GM23248 (cell line): Measurements from ENCODE around the gene PAQR5. TPM values are rescaled to one million over a fixed set of nuclear protein-coding genes. Genes with fewer than 3 reads are reported as not detected.

Source experiments
- DNase-seq: peaks from one replicate; pipeline ENCODE4 v3.0.0-alpha.2; 2015
- H2AFZ ChIP-seq: fragments of 200-600 bp; sonication (generic); 2 replicates; pipeline ENCODE4 v1.6.1; 2016; ENCODE audit warnings: antibody characterized with exemption
- H3F3A ChIP-seq: fragments of 200-600 bp; sonication (generic); 2 replicates; pipeline ENCODE4 v1.6.1; 2016; ENCODE audit warnings: mild to moderate bottlenecking, antibody characterized with exemption, mixed run types; ENCODE audit not compliant: insufficient read depth
- H3K27ac ChIP-seq: fragments of 200-600 bp; sonication (generic); 2 replicates; pipeline ENCODE4 v1.5.1; 2016; ENCODE audit warnings: mild to moderate bottlenecking
- H3K27me3 ChIP-seq: fragments of 200-600 bp; sonication (generic); replicated peaks from 2 replicates; pipeline ENCODE4 v1.6.1; 2016; ENCODE audit warnings: mild to moderate bottlenecking; ENCODE audit not compliant: insufficient read depth
- H3K36me3 ChIP-seq: fragments of 200-600 bp; sonication (generic); 2 replicates; pipeline ENCODE4 v1.6.1; 2016; ENCODE audit warnings: low read depth, mild to moderate bottlenecking
- H3K4me1 ChIP-seq: fragments of 200-600 bp; sonication (generic); 2 replicates; pipeline ENCODE4 v1.6.1; 2016; ENCODE audit warnings: mild to moderate bottlenecking; ENCODE audit not compliant: insufficient read depth
- H3K4me2 ChIP-seq: fragments of 200-600 bp; sonication (generic); one replicate; pipeline ENCODE4 v1.6.1; 2016; ENCODE audit warnings: mild to moderate bottlenecking; ENCODE audit not compliant: unreplicated experiment
- H3K4me3 ChIP-seq: fragments of 200-600 bp; sonication (generic); 2 replicates; pipeline ENCODE4 v1.5.1; 2016; ENCODE audit warnings: mild to moderate bottlenecking
- H3K79me2 ChIP-seq: fragments of 200-600 bp; sonication (generic); 2 replicates; pipeline ENCODE4 v1.6.1; 2016; ENCODE audit warnings: mild to moderate bottlenecking; ENCODE audit not compliant: insufficient read depth
- H3K9ac ChIP-seq: fragments of 200-600 bp; sonication (generic); 2 replicates; pipeline ENCODE4 v1.6.1; 2016; ENCODE audit warnings: mild to moderate bottlenecking
- H3K9me2 ChIP-seq: fragments of 200-600 bp; sonication (generic); 2 replicates; pipeline ENCODE4 v1.6.1; 2016; ENCODE audit warnings: mixed run types, mild to moderate bottlenecking, moderate library complexity; ENCODE audit not compliant: insufficient read depth
- H3K9me3 ChIP-seq: fragments of 200-600 bp; sonication (generic); one replicate; pipeline ENCODE4 v1.6.1; 2017; ENCODE audit warnings: low read depth
- H4K20me1 ChIP-seq: fragments of 200-600 bp; sonication (generic); 2 replicates; pipeline ENCODE4 v1.6.0; 2016; ENCODE audit not compliant: insufficient read depth
- EZH2 ChIP-seq: fragments of 200-600 bp; sonication (generic); IDR thresholded peaks from 2 replicates; pipeline ENCODE4 v1.6.1; 2018; ENCODE audit warnings: antibody characterized with exemption, mild to moderate bottlenecking; ENCODE audit not compliant: insufficient read depth, poor library complexity, severe bottlenecking
- EZH2phosphoT487 ChIP-seq: fragments of 200-600 bp; sonication (generic); IDR thresholded peaks from 2 replicates; pipeline ENCODE4 v1.6.1; 2018; ENCODE audit warnings: antibody characterized with exemption, moderate library complexity, mild to moderate bottlenecking, low read depth; ENCODE audit not compliant: insufficient read depth
- WGBS, 2 experiments: methylation state at CpG; one replicate each; pipeline ENCODE4 v1.1.6; 2015 to 2017; ENCODE audit warnings: low lambda C conversion rate in 2 of 2, low coverage in 1 of 2; ENCODE audit errors: missing lambda C conversion rate in 2 of 2; 5-methylcytosine and 5-hydroxymethylcytosine counted together
- in situ Hi-C: fragments of 300-500 bp; cut with MboI; formaldehyde crosslinking; loops from 2 replicates; pipeline ENCODE4 v1.15.0; 2020
- polyA plus RNA-seq: library from polyadenylated mRNA; unstranded; fragments of >200 nt; fragmentation: Nextera tagmentation; extraction: Ambion mirVana; gene quantifications from 2 replicates; pipeline ENCODE4 v1.2.1, GENCODE V29; 2016
- total RNA-seq: library from RNA; depleted of rRNA; stranded (reverse); fragments of >200 nt; shearing (Covaris generic); gene quantifications from 2 replicates; pipeline ENCODE4 v1.2.3, GENCODE V29; 2014

The PAQR5 gene
- total and polyA plus RNA-seq, 2 experiments from 2014 or later = 3.8 to 5.7 TPM

DNA sequence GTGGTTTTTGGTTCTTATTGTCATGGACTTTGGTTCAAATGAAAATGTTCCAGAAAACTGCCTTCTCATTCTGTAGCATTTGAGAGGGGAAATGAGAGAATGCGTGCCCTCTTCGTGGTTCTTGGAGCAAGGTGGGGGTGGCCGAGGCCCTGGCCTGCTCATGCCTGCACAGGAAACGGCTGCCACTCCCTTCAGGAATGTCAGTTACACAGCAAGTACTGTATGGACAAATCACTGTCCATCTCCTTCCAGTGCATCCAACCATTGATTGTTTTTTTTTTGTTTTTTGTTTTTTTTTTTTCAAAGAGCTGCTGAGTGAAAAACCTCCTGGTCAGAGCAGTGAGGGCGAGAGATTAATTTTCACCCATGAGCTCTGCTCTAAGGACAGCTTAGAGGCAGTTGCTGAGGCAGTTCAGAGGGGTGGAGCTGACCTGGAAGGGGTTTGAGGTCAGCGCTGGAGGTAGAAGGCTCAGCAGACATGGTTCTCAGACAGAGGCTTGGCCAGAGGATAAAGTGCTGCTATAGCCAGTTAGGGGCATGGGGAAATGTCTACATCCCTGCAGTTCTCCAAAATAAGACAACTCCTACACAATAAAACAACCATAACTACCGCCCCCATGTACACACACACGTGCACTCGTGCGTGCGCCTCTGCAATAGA lies 95.2 kb downstream of the PAQR5 start:
- Histone ChIP-seq H3F3A (peaks cover 4% of the 10 kb centered on the region; the same call in 1 of the 2 replicates), H3K79me2 (no peaks in the 10 kb centered on the region), H3K4me1 (peaks cover 18% of the 10 kb centered on the region), H3K9me2 (no peaks in the 10 kb centered on the region), H3K27ac (no peak overlapping the region), H3K9ac (no peak overlapping the region), H3K27me3 (no peaks in the 10 kb centered on the region), H3K4me2 (peak overlapping the region; percentile 39), H3K9me3 (no peaks in the 10 kb centered on the region), H3K36me3 (no peaks in the 10 kb centered on the region), H3K4me3 (no peak overlapping the region), H2AFZ (peak overlapping the region; percentile 68), H4K20me1 (no peaks in the 10 kb centered on the region)
- in situ Hi-C loops = loop anchor here (25.0 kb wide), 1 partner anchor 332 kb away; no protein-coding TSS in a partner anchor
- WGBS, 2 experiments = 62 to 64% methylated on average over 11 of the region's 11 CpGs
- TF ChIP-seq EZH2 (no peak), EZH2phosphoT487 (no peak)
- no peak for DNase-seq

DNA sequence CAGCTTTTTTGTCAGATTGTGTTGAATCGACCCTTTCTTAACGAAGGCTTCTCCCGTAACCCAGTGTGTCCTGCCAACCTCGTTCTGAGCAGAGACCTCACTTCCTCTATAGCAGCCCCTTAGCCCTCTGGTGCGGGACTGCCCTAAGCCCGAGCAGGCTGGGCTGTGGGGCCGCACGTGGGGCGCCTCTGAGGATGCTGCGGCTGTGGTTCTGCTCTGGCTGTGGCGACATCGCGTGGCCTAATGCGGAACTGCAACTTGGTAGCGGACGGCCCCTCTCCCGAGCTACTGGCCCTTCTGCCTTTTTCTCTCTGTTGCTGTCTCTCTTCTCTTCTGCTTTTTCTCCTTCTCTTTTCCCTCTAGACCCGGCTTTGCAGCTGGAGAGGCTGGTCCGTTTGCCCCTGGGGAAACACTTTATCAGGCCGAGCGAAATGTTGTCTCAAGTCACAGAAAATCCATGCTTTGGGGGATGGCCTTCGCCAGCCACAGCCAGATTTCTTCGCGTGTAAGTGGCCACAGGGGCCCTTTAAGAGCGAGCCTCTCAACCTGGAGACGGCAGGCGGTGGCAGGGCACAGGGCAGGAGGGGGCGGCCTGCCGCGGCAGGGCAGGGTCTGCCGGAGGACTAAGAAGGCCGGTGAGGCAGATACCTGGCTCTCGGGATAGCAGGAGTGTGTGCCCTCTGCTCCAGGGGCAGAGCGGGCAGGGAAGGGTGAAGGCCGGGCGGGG lies 96.0 kb downstream of the PAQR5 start:
- H3K27ac ChIP-seq = no peak overlapping the region
- H3K9me3 ChIP-seq = no peaks in the 10 kb centered on the region
- TF ChIP-seq EZH2phosphoT487 (no peak), EZH2 (no peak)
- no peaks in the 10 kb centered on the region for H3K36me3 ChIP-seq
- H3K9ac ChIP-seq = no peak overlapping the region
- H3K4me3 ChIP-seq = no peak overlapping the region
- peaks cover 18% of the 10 kb centered on the region for H3K4me1 ChIP-seq
- peaks cover 11% of the 10 kb centered on the region; the same call in 1 of the 2 replicates for H3F3A ChIP-seq
- in situ Hi-C loops = loop anchor here (25.0 kb wide), 1 partner anchor 332 kb away; no protein-coding TSS in a partner anchor
- no peaks in the 10 kb centered on the region for H3K27me3 ChIP-seq
- H3K79me2 ChIP-seq = no peaks in the 10 kb centered on the region
- H2AFZ ChIP-seq = peak overlapping the region; percentile 68
- H4K20me1 ChIP-seq = no peaks in the 10 kb centered on the region
- peak overlapping the region; percentile 39 for H3K4me2 ChIP-seq
- peak; percentile 82 for DNase-seq
- H3K9me2 ChIP-seq = no peaks in the 10 kb centered on the region
- WGBS, 2 experiments = 28 to 29% methylated on average over 35 of the region's 36 CpGs

DNA sequence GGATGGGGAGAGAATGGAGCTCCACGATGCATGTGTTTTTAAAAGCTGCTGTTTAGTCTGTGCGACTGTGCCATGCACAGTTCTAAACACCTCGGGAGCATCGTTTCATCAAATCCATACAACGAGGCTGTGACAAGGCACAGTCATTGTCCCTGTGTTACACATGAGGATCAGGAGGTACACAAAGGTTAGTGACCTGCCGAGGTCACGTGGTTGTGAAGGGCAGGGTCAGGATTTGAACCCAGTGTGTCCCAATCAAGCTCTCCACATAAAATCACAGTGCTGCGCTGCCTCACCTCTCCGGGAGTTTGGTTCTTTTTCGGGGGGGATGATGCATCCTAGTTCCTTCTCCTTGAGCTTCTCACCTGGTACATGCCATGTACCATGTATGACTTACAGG lies 96.7 kb downstream of the PAQR5 start:
- no peak overlapping the region for H3K4me3 ChIP-seq
- no peaks in the 10 kb centered on the region for H3K9me2 ChIP-seq
- no peaks in the 10 kb centered on the region for H4K20me1 ChIP-seq
- H3F3A ChIP-seq = peaks cover 11% of the 10 kb centered on the region; the same call in 1 of the 2 replicates
- no peaks in the 10 kb centered on the region for H3K79me2 ChIP-seq
- no peaks in the 10 kb centered on the region for H3K9me3 ChIP-seq
- WGBS, 2 experiments = 87 to 91% methylated on average over 10 of the region's 10 CpGs
- peaks cover 16% of the 10 kb centered on the region for H3K4me1 ChIP-seq
- no peak overlapping the region for H2AFZ ChIP-seq
- no peak overlapping the region for H3K4me2 ChIP-seq
- no peak overlapping the region for H3K27ac ChIP-seq
- no peak overlapping the region for H3K9ac ChIP-seq
- in situ Hi-C loops = loop anchor here (25.0 kb wide), 1 partner anchor 333 kb away; no protein-coding TSS in a partner anchor
- no peak for DNase-seq
- H3K27me3 ChIP-seq = no peaks in the 10 kb centered on the region
- H3K36me3 ChIP-seq = no peaks in the 10 kb centered on the region
- TF ChIP-seq EZH2phosphoT487 = no peak
- no peak for TF ChIP-seq EZH2

DNA sequence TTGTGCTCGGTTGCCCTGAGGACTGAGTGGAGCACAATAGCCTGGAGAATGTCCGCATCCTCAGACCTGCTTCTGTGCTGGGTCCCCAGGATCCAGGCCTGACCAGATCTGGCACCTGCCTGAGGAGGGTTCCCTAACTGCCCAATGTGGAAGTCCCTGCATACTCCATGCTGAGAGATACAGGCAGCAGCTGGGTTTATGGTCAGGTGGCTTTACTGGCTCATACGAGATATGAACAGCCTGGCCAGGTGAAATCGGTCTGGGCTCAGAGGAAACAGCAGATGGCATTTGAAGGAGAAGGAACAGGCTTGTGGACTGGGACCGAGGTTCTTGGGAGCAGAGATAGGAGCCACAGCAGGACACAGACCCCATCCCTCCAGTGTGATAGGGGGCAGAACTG lies 97.3 kb downstream of the PAQR5 start:
- Histone ChIP-seq H3K9me2 (no peaks in the 10 kb centered on the region), H3K27ac (no peak overlapping the region), H3K36me3 (no peaks in the 10 kb centered on the region), H3K27me3 (no peaks in the 10 kb centered on the region), H3K9me3 (no peaks in the 10 kb centered on the region), H4K20me1 (no peaks in the 10 kb centered on the region), H2AFZ (no peak overlapping the region), H3K4me3 (no peak overlapping the region), H3K4me2 (no peak overlapping the region), H3K9ac (no peak overlapping the region), H3K4me1 (peaks cover 11% of the 10 kb centered on the region), H3F3A (peaks cover 11% of the 10 kb centered on the region; the same call in 1 of the 2 replicates), H3K79me2 (no peaks in the 10 kb centered on the region)
- 85 to 91% methylated on average over 5 of the region's 5 CpGs for WGBS, 2 experiments
- TF ChIP-seq EZH2phosphoT487 = no peak
- no peak for TF ChIP-seq EZH2
- DNase-seq = no peak
- in situ Hi-C loops = loop anchor here (25.0 kb wide), 1 partner anchor 334 kb away; no protein-coding TSS in a partner anchor
